CD4-positive, alpha-beta T cell (primary cell): ENCODE data around the gene WWOX. TPM values are rescaled to one million over a fixed set of nuclear protein-coding genes. Genes with fewer than 3 reads are reported as not detected.

Experiments used
- ATAC-seq: fragments of 200-7000 bp; cut with Tn5 transposase; one replicate; pipeline ENCODE4 v1.10.0; 2022; ENCODE audit warnings: mild to moderate bottlenecking; ENCODE audit not compliant: poor library complexity
- CTCF ChIA-PET: fragments of 350-600 bp; sonication (Branson Sonifier 250); formaldehyde crosslinking; loops from one replicate; lab custom pipeline; 2021; ENCODE audit warnings: antibody characterized with exemption, inconsistent platforms; lab: Charles Lee
- POLR2A ChIA-PET: fragments of 350-600 bp; sonication (Branson Sonifier 250); formaldehyde crosslinking; loops from one replicate; lab custom pipeline; 2021; ENCODE audit warnings: antibody characterized with exemption, inconsistent platforms; lab: Charles Lee
- DNase-seq, 14 experiments: peaks; one replicate each; pipeline ENCODE4 v3.0.0-alpha.2; 2013 to 2020; ENCODE audit warnings: mixed read lengths in 2 of 14
- H3K27ac ChIP-seq, 2 donors: one replicate each; pipeline versions ENCODE4 v1.5.1 to v1.7.0; 2013; ENCODE audit warnings: low read length in 2 of 2, low read depth in 1 of 2, mild to moderate bottlenecking in 1 of 2
- H3K27me3 ChIP-seq, 2 experiments: 1 replicate in 1 of 2; 2 replicates in 1 of 2; pipeline versions ENCODE4 v1.6.1 to v1.7.0; 2013; ENCODE audit warnings: low read length in 2 of 2, control low read depth in 1 of 2, mild to moderate bottlenecking in 1 of 2, moderate library complexity in 1 of 2; ENCODE audit not compliant: insufficient read depth in 2 of 2, control insufficient read depth in 1 of 2
- H3K36me3 ChIP-seq: one replicate; pipeline ENCODE4 v1.6.1; 2013; ENCODE audit warnings: low read length, control low read depth; ENCODE audit not compliant: insufficient read depth
- H3K4me1 ChIP-seq: one replicate; pipeline ENCODE4 v1.6.1; 2013; ENCODE audit warnings: low read length, control low read depth; ENCODE audit not compliant: insufficient read depth
- H3K4me3 ChIP-seq: one replicate; pipeline ENCODE4 v1.5.1; 2013; ENCODE audit warnings: mild to moderate bottlenecking, low read length, moderate library complexity
- H3K9me3 ChIP-seq, 2 experiments: 1 replicate in 1 of 2; 2 replicates in 1 of 2; pipeline versions ENCODE4 v1.6.1 to v1.7.0; 2013; ENCODE audit warnings: low read length in 2 of 2, mild to moderate bottlenecking in 2 of 2, control low read depth in 1 of 2, moderate library complexity in 1 of 2; ENCODE audit not compliant: control insufficient read depth in 1 of 2, insufficient read depth in 1 of 2
- H3K27ac Mint-ChIP-seq: one replicate; pipeline ENCODE4 v1.8.0; 2020; ENCODE audit warnings: mixed read lengths
- H3K27me3 Mint-ChIP-seq: one replicate; pipeline ENCODE4 v1.8.0; 2021; ENCODE audit warnings: mixed read lengths
- H3K36me3 Mint-ChIP-seq: one replicate; pipeline ENCODE4 v1.8.0; 2021; ENCODE audit warnings: low read depth, mixed read lengths
- H3K4me1 Mint-ChIP-seq: one replicate; pipeline ENCODE4 v1.8.0; 2021; ENCODE audit warnings: low read depth, mixed read lengths
- H3K4me3 Mint-ChIP-seq: one replicate; pipeline ENCODE4 v1.8.0; 2020; ENCODE audit warnings: mild to moderate bottlenecking, mixed read lengths
- H3K9me3 Mint-ChIP-seq: one replicate; pipeline ENCODE4 v1.8.0; 2020; ENCODE audit warnings: mixed read lengths
- CTCF ChIP-seq: fragments of 200-600 bp; IDR thresholded peaks from one replicate; pipeline ENCODE4 v1.8.0; 2022; ENCODE audit warnings: antibody characterized with exemption, mild to moderate bottlenecking
- intact Hi-C, 2 experiments: fragments of 100-400 bp; cut with DNase I in 1 of 2; cut with micrococcal nuclease in 1 of 2; formaldehyde crosslinking; loops; one replicate each; pipeline versions ENCODE4 v1.15.1 to v1.9.0; 2023 to 2025; cut with DNase I, micrococcal nuclease
- total RNA-seq, 174 experiments: library from RNA in 2 of 174; stranded (reverse) in 2 of 174; gene quantifications; one replicate each; pipeline ENCODE4 v1.2.3 and lab custom pipeline; 2021 to 2026

The WWOX gene
- total RNA-seq, 2 experiments from 2014 or later = 19.3 to 21.7 TPM

- intact Hi-C loops = no loop called here
- ATAC-seq = no peak
- no peak overlapping the region for H3K27ac Mint-ChIP-seq
Measured at GRCh38 chr16:78465730-78466129, 366.3 kb downstream of the WWOX start.

GRCh38 chr16:78469787-78470186 is 370.3 kb downstream of the WWOX start:
- Histone ChIP-seq H3K27me3 (no peaks in the 10 kb centered on the region), H3K27ac (no peak overlapping the region), H3K36me3 (no peaks in the 10 kb centered on the region), H3K4me1 (no peaks in the 10 kb centered on the region), H3K4me3 (no peak overlapping the region), H3K9me3 (no peaks in the 10 kb centered on the region)
- no peak for TF ChIP-seq CTCF
- Mint-ChIP-seq H3K4me1 (no peaks in the 10 kb centered on the region), H3K9me3 (no peaks in the 10 kb centered on the region), H3K36me3 (no peaks in the 10 kb centered on the region), H3K27me3 (no peaks in the 10 kb centered on the region), H3K27ac (no peak overlapping the region), H3K4me3 (no peak overlapping the region)
- POLR2A ChIA-PET = no interaction called here
- ATAC-seq (no peak), DNase-seq (no peak)
- intact Hi-C loops = no loop called here
- CTCF ChIA-PET = no interaction called here

More at GRCh38 chr16:78465730-78466129, 366.3 kb downstream of the WWOX start:
- H3K27ac ChIP-seq = no peak overlapping the region
- Mint-ChIP-seq H3K4me1 (no peaks in the 10 kb centered on the region), H3K9me3 (no peaks in the 10 kb centered on the region), H3K36me3 (no peaks in the 10 kb centered on the region), H3K27me3 (no peaks in the 10 kb centered on the region), H3K4me3 (no peak overlapping the region)
- ChIA-PET CTCF (no interaction called here), POLR2A (no interaction called here)
- DNase-seq = no peak
- no peaks in the 10 kb centered on the region for H3K9me3 ChIP-seq
- TF ChIP-seq CTCF = no peak
- H3K4me3 ChIP-seq = no peak overlapping the region
- no peaks in the 10 kb centered on the region for H3K4me1 ChIP-seq
- H3K27me3 ChIP-seq = no peaks in the 10 kb centered on the region
- H3K36me3 ChIP-seq = no peaks in the 10 kb centered on the region

GRCh38 chr16:78473031-78473699 is 373.7 kb downstream of the WWOX start:
- Histone ChIP-seq H3K27me3 (no peaks in the 10 kb centered on the region), H3K4me1 (no peaks in the 10 kb centered on the region), H3K4me3 (no peak overlapping the region), H3K27ac (no peak overlapping the region), H3K36me3 (no peaks in the 10 kb centered on the region), H3K9me3 (no peaks in the 10 kb centered on the region)
- no peaks in the 10 kb centered on the region for H3K36me3 Mint-ChIP-seq
- no peaks in the 10 kb centered on the region for H3K4me1 Mint-ChIP-seq
- H3K4me3 Mint-ChIP-seq = no peak overlapping the region
- ATAC-seq = no peak
- intact Hi-C loops = loop anchor here in 1 of 2 experiments (1.0 kb wide), 1 partner anchor 47 kb away; no protein-coding TSS in a partner anchor
- POLR2A ChIA-PET = no interaction called here
- CTCF ChIA-PET = no interaction called here
- no peak for DNase-seq
- no peaks in the 10 kb centered on the region for H3K9me3 Mint-ChIP-seq
- TF ChIP-seq CTCF = no peak
- H3K27me3 Mint-ChIP-seq = no peaks in the 10 kb centered on the region
- no peak overlapping the region for H3K27ac Mint-ChIP-seq
